Activated T-cell treated with anti-CD3 and anti-CD28 coated beads for 48 hours (primary cell): ENCODE results near the gene ALKBH3.

ENCODE experiments used
- DNase-seq: peaks from one replicate; pipeline ENCODE4 v3.0.0-alpha.2; 2020; ENCODE audit warnings: low read depth

ALKBH3 gene

DNA sequence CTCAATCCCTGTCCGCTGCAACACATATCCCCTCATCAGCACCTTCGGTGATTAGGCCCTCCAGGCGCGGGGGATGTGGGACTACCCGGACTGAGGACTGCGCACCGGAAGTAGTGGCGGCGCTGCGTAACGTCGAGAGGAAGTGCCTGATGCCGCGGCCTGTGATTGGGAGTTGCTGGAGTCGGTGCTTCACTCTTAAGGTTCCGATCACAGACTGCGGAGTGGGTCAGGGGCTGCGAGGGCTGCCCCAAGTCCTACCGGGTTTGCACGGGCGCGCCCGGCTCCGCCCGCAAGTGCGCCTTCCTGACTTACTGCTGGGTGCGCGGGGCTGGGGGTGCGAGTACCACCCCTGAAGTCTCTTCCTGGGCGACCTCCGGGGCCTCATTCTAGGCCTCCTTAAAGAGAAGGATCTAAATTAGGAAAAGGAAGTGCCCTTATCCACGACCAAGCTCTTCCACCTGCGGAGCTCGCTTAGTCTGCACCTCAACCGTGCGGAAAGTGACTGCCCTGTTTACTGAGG is at the start of gene ALKBH3:
Gene ALKBH3, plus strand, starts transcription at position 192 of the 520 bp plus-strand sequence. CDS start 1,822 bp downstream, outside the sequence.
- peak; percentile 85 for DNase-seq

DNA sequence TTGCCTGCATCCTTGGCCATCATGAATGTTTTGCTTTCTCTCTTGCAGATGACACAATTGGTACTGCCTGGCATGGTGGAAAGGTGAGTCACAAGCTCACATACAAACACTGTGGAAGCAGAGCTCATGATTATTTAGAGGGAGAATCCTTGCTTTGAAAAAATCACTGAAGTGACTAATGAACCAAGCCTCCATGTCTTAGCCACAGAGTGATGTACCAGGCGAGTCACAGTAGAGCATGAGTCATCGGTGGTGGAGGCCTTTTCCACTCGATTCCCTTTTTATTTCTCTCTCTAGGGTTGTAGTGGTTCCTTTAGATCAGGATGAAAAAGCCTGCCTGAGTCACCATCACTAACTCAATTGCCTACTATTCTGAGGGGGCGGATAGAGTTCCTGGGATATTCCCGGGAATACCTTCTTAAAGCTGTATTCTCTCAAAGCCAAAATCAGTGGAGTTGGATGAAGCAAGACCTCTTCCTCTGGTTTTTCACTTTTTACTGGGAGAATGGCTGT is 49.6 kb upstream of the ALKBH3 start:
- peak; percentile 45 for DNase-seq

GRCh38 chr11:43832536-43832935 is 48.1 kb upstream of the ALKBH3 start:
- DNase-seq = no peak

DNA sequence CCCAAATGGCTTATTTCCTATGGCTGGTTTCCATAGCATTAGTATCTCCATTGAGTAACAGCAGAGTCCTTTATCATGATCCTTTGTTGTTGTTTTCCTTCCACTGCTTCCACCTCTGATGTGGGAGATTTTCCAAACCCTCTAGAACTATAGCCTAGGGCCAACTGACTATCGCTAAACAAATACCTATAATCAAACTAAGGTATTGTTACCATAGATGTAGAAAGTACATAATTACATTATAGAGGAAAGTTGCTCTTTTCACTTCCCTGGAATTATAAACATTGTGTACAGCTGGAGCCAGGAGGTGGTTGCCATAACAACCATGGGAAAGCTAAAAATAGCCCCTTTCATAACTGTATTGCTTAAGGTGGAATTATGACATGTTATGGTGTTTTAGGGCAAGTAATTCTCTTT is 47.0 kb upstream of the ALKBH3 start:
- no peak for DNase-seq

DNA sequence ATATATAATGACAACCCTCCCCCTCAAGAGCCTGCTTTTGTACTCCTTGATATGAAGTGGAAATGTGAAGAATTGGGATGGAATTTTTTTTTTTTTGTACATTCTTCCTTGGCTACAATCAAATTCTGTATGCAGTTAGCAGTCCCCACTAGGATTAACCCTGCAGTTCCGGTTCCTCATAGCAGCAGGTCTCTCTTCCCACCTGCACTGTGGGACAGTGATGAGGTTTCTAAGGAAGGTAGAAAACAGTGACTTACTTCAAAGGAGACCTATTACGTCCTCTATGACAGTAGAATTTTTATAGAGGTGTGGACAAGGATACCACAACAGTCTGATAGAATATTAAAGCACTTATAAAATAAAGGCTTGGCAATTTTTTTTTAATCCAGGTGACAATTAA is 46.3 kb upstream of the ALKBH3 start:
- DNase-seq = no peak

- no peak for DNase-seq
Measured at GRCh38 chr11:43835104-43835503, 45.5 kb upstream of the ALKBH3 start.

DNA sequence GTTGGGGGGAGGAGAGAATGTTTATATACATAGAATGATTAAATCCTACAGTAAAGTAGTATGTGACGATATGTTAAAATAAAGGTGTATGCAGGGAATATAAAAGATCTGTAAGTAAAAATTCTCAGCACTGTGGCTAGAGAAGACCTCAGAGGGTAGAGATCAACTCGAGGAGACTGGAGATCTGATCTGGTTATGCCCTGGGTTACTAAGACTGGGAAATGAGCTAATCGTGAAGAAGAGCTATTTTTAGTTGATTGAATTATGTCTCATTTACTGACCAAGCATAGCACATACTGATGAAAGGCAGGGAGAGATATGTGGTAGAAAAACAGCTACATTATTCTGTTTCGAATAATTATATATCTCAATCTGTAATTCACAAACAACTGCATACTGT is 42.8 kb upstream of the ALKBH3 start:
- no peak for DNase-seq

GRCh38 chr11:43842021-43842420 is 38.6 kb upstream of the ALKBH3 start:
- no peak for DNase-seq

DNA sequence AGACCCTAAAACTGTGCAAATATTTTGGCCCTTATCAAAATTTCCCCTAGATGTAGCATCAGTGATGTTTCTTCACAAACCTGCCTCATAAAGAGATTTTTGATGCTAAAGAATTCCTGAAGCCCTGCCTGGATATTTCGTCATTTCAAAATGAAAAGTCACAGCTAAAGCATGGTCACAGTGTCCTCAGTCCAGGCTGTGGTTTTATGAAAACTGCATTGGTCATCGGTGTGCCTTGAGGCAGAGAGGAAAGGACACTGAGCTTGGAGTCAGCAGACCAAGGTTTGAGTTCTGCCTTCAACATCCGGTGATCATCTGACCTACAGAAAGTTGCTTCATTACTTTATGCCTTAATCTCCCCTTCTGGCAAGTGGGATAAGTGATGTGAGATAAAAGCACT is 34.8 kb upstream of the ALKBH3 start:
- no peak for DNase-seq

GRCh38 chr11:43852057-43852636 is 28.5 kb upstream of the ALKBH3 start:
- peak; percentile 34 for DNase-seq

- no peak for DNase-seq
Measured at GRCh38 chr11:43853781-43854180, 26.9 kb upstream of the ALKBH3 start.

GRCh38 chr11:43856993-43857392 is 23.6 kb upstream of the ALKBH3 start:
- no peak for DNase-seq

GRCh38 chr11:43861141-43861540 is 19.5 kb upstream of the ALKBH3 start:
- no peak for DNase-seq

- DNase-seq = no peak
Measured at GRCh38 chr11:43866520-43866919, 14.1 kb upstream of the ALKBH3 start.

- DNase-seq = no peak
Measured at GRCh38 chr11:43866969-43867368, 13.7 kb upstream of the ALKBH3 start.

GRCh38 chr11:43868852-43869567 is 11.6 kb upstream of the ALKBH3 start:
- peak; percentile 16 for DNase-seq

DNA sequence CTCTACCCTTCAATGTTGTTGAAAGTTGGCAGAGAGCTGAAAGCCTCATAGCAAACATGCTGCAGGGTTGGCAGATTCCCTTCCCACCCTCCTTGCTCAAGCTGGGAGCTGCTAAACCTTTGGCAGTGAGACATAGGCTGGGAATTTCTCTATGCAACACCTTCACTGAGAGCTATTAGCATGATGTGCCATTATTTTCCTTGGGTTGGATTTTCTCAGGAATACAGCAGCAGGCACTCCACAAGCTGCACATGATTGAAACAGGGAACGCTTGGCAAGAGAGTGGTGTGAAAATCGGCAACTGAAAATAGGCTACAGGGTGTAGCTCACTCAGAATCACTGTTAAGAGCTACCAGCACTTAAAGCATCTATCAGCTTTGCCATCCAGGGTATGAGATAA is 9.6 kb upstream of the ALKBH3 start:
- no peak for DNase-seq

GRCh38 chr11:43872995-43873394 is 7.6 kb upstream of the ALKBH3 start:
- DNase-seq = no peak

GRCh38 chr11:43874078-43874477 is 6.6 kb upstream of the ALKBH3 start:
- no peak for DNase-seq

DNA sequence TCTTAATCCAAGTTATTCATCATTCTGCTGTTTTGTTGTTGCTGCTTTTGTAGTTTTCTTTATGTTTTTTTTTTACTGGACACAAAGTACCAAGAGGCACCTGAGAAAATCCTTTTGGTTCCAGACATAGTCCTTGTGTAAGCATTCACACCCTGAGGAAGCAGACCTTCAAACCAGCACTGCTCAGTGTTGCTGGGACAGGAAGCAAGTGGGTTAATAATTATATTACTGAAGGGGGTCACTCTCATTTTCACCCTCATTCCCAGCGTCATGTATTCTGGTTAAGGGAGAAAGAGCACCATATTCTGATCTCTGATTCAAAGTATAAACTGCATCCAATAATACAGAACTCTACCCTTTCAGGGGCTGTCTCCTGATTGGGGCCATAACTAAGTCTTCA is 5.9 kb upstream of the ALKBH3 start:
- no peak for DNase-seq

DNA sequence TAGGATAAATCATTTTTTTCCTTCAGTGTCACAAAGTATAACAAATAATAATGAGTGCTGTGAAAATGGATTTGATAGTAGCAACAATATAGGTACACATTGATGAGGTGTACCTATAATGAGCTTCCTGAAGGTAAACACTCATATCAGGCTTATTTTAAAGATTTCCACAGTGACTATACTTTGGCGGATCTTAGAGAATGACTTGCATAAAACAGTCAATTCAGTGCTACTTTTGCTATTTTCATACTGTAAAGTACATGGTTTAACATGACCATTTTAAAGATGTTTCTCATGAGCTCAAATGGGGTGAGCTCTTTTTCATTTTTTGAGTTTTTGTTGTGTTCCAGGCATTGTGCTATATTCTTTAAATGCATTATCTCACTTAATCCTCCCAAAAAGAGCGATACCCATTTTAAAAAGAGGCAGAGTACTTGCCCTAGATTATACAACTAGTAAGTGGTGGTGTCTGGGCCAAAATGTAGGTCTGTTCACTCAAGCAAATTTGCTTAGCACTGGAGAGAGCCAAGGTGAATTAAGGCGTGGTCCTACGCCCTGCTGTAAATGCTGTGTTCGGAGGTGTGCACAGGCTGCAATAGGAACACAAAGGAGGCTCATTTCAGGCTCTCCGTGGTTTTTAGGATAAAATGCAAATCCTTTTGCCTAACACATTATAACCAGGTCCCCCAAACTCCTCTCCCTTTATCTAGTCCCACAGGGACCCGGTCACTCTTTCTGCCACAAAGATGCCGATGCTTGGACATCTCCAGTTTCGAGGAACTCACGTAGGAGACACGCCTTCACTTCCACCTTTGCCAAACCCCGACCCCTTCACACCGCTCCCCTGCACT is 617 bp upstream of the ALKBH3 start:
- DNase-seq = no peak

GRCh38 chr11:43892851-43893250 is 12.2 kb downstream of the ALKBH3 start:
- DNase-seq = no peak

DNA sequence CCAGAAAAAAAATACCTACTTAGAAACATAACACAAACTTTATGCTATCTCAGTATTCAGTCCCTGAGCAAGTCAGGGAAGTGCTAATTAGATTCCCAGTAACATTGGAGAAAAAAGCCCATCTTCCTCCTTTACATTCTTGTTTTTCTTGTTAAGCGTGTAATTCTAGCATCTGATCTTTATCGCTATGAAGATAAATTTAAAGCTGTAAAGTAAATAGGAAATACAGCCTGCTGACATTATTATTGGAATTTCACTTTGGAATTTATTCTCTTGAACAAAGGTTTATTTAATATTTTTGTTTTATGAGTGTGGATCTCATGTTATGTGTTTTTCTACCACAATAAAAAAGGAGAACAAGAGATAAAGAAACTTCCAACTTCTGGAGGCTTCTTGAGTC is 13.9 kb downstream of the ALKBH3 start:
- no peak for DNase-seq
